Peyer's patch (tissue), 4 donors: ENCODE results near the gene NDC80.

Experiments
- POLR2A ChIP-seq, 2 donors: fragments of 450-650 bp; IDR thresholded peaks; one replicate each; pipeline ENCODE4 v1.5.1; 2017; ENCODE audit warnings: antibody characterized with exemption in 2 of 2, mild to moderate bottlenecking in 2 of 2, moderate library complexity in 2 of 2
- TF ChIP-seq, protein P1 (sequence below), 6 experiments: fragments of 450-650 bp in 4 of 6; fragments of 200-600 bp in 2 of 6; sonication (generic) in 1 of 6; IDR thresholded peaks; one replicate each; pipeline ENCODE4 v1.5.1; 2017 to 2019; ENCODE audit warnings: antibody characterized with exemption in 6 of 6, mild to moderate bottlenecking in 3 of 6, moderate library complexity in 1 of 6

DNA sequence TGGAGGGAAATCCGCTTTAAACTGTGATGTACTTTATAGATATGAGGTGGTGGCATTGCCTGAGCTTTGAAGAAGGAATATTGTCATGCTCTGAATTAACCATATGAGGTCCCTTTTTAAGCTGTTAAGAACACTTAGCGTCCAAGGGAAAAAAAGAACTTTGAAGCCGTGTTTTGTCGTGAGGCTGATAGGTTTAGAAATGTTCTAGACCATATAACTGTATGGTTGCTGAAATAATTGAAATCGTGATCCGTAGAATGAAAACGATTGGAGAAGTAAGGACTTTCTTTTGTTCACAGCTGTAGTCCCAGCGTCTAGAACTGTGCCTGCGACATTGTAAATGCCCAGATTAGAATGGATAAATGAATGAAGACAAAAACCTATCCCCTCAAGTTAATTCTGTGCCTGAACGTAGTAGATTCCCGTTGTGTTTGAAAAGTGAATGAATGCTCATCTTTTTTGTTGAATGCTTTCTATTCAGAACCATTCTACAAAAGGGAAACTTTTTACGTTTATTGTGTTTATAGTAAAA, 85.7 kb downstream of the NDC80 start:
- TF ChIP-seq, protein P1, sequence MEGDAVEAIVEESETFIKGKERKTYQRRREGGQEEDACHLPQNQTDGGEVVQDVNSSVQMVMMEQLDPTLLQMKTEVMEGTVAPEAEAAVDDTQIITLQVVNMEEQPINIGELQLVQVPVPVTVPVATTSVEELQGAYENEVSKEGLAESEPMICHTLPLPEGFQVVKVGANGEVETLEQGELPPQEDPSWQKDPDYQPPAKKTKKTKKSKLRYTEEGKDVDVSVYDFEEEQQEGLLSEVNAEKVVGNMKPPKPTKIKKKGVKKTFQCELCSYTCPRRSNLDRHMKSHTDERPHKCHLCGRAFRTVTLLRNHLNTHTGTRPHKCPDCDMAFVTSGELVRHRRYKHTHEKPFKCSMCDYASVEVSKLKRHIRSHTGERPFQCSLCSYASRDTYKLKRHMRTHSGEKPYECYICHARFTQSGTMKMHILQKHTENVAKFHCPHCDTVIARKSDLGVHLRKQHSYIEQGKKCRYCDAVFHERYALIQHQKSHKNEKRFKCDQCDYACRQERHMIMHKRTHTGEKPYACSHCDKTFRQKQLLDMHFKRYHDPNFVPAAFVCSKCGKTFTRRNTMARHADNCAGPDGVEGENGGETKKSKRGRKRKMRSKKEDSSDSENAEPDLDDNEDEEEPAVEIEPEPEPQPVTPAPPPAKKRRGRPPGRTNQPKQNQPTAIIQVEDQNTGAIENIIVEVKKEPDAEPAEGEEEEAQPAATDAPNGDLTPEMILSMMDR (IDR thresholded peaks at IDR 0.05), result no peak
- TF ChIP-seq POLR2A (IDR thresholded peaks at IDR 0.05), result no peak
